ENCODE data around the gene IFNL4.
"Not testable (repeated sequence)": the region's sequence is repeated elsewhere in the genome, so short reads cannot be mapped to it uniquely, and the experiment has no call there.

- TF ChIP-seq EZH2 (IDR thresholded peaks at IDR 0.05; ENCODE audit: borderline replicate concordance, low read length); CTCF (IDR thresholded peaks at IDR 0.05; ENCODE audit: low read length): not testable (repeated sequence)
Measured at GRCh38 chr19:39219108-39219507, 29.5 kb downstream of the IFNL4 start.

All from OCI-LY1 (cell line).